Stomach (tissue), 9 donors: ENCODE measurements around the gene CGREF1. TPM values are rescaled to one million over a fixed set of nuclear protein-coding genes. Genes with fewer than 3 reads are reported as not detected.

Source experiments
- DNase-seq, 2 donors: peaks; one replicate each; pipeline versions ENCODE4 v3.0.0 to v3.0.0-alpha.2; 2013 to 2019
- H3K27ac ChIP-seq, 5 donors: fragments of 200-600 bp in 4 of 5; sonication (generic) in 4 of 5; one replicate each; pipeline ENCODE4 v1.5.1; 2013 to 2019; ENCODE audit warnings: mild to moderate bottlenecking in 1 of 5, moderate library complexity in 1 of 5
- H3K27me3 ChIP-seq, 3 donors: fragments of 200-600 bp; sonication (generic); one replicate each; pipeline ENCODE4 v1.5.1; 2017 to 2019; ENCODE audit warnings: mixed run types in 1 of 3
- H3K36me3 ChIP-seq, 4 donors: fragments of 200-600 bp; sonication (generic); 1 replicate in 3 of 4; 2 replicates in 1 of 4; pipeline ENCODE4 v1.5.1; 2016 to 2019
- H3K4me1 ChIP-seq, 4 donors: fragments of 200-600 bp; sonication (generic); one replicate each; pipeline ENCODE4 v1.5.1; 2016 to 2019
- H3K4me3 ChIP-seq, 4 donors: fragments of 200-600 bp; sonication (generic) in 3 of 4; one replicate each; pipeline ENCODE4 v1.5.1; 2016 to 2019; ENCODE audit warnings: mild to moderate bottlenecking in 1 of 4
- H3K9me3 ChIP-seq, 4 donors: fragments of 200-600 bp; sonication (generic); one replicate each; pipeline ENCODE4 v1.5.1; 2016 to 2019
- EP300 ChIP-seq: sonication (generic); formaldehyde crosslinking; IDR thresholded peaks from one replicate; pipeline ENCODE4 v1.6.1; 2017; ENCODE audit warnings: antibody characterized with exemption
- POLR2A ChIP-seq, 4 donors: fragments of 450-650 bp; IDR thresholded peaks; one replicate each; pipeline ENCODE4 v1.6.1; 2016; ENCODE audit warnings: antibody characterized with exemption in 4 of 4, control low read depth in 2 of 4, mild to moderate bottlenecking in 1 of 4, moderate library complexity in 1 of 4
- POLR2AphosphoS5 ChIP-seq, 3 donors: sonication (generic); formaldehyde crosslinking; IDR thresholded peaks; one replicate each; pipeline ENCODE4 v1.6.1; 2016; ENCODE audit warnings: antibody characterized with exemption in 3 of 3
- WGBS, 5 donors: extraction: QIAGEN DNeasy Blood & Tissue Kit in 3 of 5; methylation state at CpG; one replicate each; pipeline versions ENCODE4 v1.1.5 to v1.1.7; 2013 to 2018; 5-methylcytosine and 5-hydroxymethylcytosine counted together
- intact Hi-C: fragments of 100-400 bp; cut with DNase I; formaldehyde crosslinking; loops from one replicate; pipeline ENCODE4 v1.15.1; 2023; ENCODE audit warnings: low total_unique reads
- polyA plus RNA-seq, 3 donors: library from polyadenylated mRNA; stranded (reverse); fragments of 200-250 nt; gene quantifications; one replicate each; pipeline ENCODE4 v1.2.3, GENCODE V29; 2013
- total RNA-seq, 5 donors: library from RNA; depleted of rRNA; stranded (reverse); fragments of >200 nt; gene quantifications; one replicate each; pipeline versions ENCODE4 v1.1.0 to v1.2.3, GENCODE V29; 2014 to 2016
- TF ChIP-seq, protein P1 (sequence below), 7 experiments: fragments of 450-650 bp in 4 of 7; fragments of 200-600 bp in 3 of 7; sonication (generic) in 3 of 7; IDR thresholded peaks; one replicate each; pipeline ENCODE4 v1.5.1; 2016 to 2019; ENCODE audit warnings: antibody characterized with exemption in 7 of 7, control low read depth in 2 of 7, mild to moderate bottlenecking in 1 of 7
- donor health status: healthy with polysubstance abuse.
- donor health status: Bipolar disorder and iron deficiency.
- donor health status: healthy.

The CGREF1 gene
- total and polyA plus RNA-seq, 8 donors, result 1.4 to 4.1 (median 2.5) TPM; not detected in 2

- Histone ChIP-seq H3K36me3 (peaks cover 0 to 29% (median 0%) of the 10 kb centered on the region in 4 donors), H3K4me1 (peaks cover 0 to 25% (median 16%) of the 10 kb centered on the region in 4 donors), H3K27ac (no peak overlapping the region), H3K27me3 (no peaks in the 10 kb centered on the region), H3K9me3 (no peaks in the 10 kb centered on the region), H3K4me3 (no peak overlapping the region)
- TF ChIP-seq EP300, result no peak
- no peak for TF ChIP-seq POLR2AphosphoS5 (IDR thresholded peaks at IDR 0.05)
- TF ChIP-seq, protein P1, sequence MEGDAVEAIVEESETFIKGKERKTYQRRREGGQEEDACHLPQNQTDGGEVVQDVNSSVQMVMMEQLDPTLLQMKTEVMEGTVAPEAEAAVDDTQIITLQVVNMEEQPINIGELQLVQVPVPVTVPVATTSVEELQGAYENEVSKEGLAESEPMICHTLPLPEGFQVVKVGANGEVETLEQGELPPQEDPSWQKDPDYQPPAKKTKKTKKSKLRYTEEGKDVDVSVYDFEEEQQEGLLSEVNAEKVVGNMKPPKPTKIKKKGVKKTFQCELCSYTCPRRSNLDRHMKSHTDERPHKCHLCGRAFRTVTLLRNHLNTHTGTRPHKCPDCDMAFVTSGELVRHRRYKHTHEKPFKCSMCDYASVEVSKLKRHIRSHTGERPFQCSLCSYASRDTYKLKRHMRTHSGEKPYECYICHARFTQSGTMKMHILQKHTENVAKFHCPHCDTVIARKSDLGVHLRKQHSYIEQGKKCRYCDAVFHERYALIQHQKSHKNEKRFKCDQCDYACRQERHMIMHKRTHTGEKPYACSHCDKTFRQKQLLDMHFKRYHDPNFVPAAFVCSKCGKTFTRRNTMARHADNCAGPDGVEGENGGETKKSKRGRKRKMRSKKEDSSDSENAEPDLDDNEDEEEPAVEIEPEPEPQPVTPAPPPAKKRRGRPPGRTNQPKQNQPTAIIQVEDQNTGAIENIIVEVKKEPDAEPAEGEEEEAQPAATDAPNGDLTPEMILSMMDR (IDR thresholded peaks at IDR 0.05), result no peak
- no peak for TF ChIP-seq POLR2A (IDR thresholded peaks at IDR 0.05)
- WGBS, 5 donors, result 89 to 100% (median 96%) methylated on average over 2 of the region's 2 CpGs
- no peak for DNase-seq
- intact Hi-C loops, result no loop called here
These were observed 23.5 kb downstream of the CGREF1 start for GRCh38 chr2:27095427-27095744.

- no peak for DNase-seq
- H3K9me3 ChIP-seq, result no peaks in the 10 kb centered on the region
- WGBS, 5 donors, result 90 to 95% (median 93%) methylated on average over 24 of the region's 24 CpGs
- no peak overlapping the region for H3K27ac ChIP-seq
- H3K36me3 ChIP-seq, result peaks cover 0 to 20% (median 0%) of the 10 kb centered on the region in 4 donors
- peaks cover 0 to 25% (median 16%) of the 10 kb centered on the region in 4 donors for H3K4me1 ChIP-seq
- H3K27me3 ChIP-seq, result no peaks in the 10 kb centered on the region
- intact Hi-C loops, result no loop called here
- H3K4me3 ChIP-seq, result no peak overlapping the region
- TF ChIP-seq POLR2AphosphoS5 (IDR thresholded peaks at IDR 0.05) (no peak), EP300 (no peak), POLR2A (IDR thresholded peaks at IDR 0.05) (no peak)
- TF ChIP-seq, protein P1 (IDR thresholded peaks at IDR 0.05), result no peak
These were observed 24.5 kb downstream of the CGREF1 start for GRCh38 chr2:27094353-27094984.

GRCh38 chr2:27093430-27094352 is 25.2 kb downstream of the CGREF1 start:
- H3K36me3 ChIP-seq, result peaks cover 0 to 18% (median 0%) of the 10 kb centered on the region in 4 donors
- no peak for TF ChIP-seq POLR2AphosphoS5 (IDR thresholded peaks at IDR 0.05)
- TF ChIP-seq, protein P1 (IDR thresholded peaks at IDR 0.05), result no peak
- TF ChIP-seq POLR2A (IDR thresholded peaks at IDR 0.05), result no peak
- TF ChIP-seq EP300, result no peak
- H3K4me3 ChIP-seq, result no peak overlapping the region
- intact Hi-C loops, result no loop called here
- H3K27ac ChIP-seq, result no peak overlapping the region
- no peaks in the 10 kb centered on the region for H3K27me3 ChIP-seq
- H3K9me3 ChIP-seq, result no peaks in the 10 kb centered on the region
- WGBS, 5 donors, result 78 to 84% (median 80%) methylated on average over 6 of the region's 6 CpGs
- DNase-seq, result no peak
- peaks cover 0 to 25% (median 16%) of the 10 kb centered on the region in 4 donors for H3K4me1 ChIP-seq

GRCh38 chr2:27092696-27093429 is 26.1 kb downstream of the CGREF1 start:
- TF ChIP-seq POLR2A (IDR thresholded peaks at IDR 0.05), result no peak
- TF ChIP-seq POLR2AphosphoS5 (IDR thresholded peaks at IDR 0.05), result no peak
- no peak for TF ChIP-seq EP300
- TF ChIP-seq, protein P1 (IDR thresholded peaks at IDR 0.05), result no peak
- Histone ChIP-seq H3K36me3 (peaks cover 0 to 18% (median 0%) of the 10 kb centered on the region in 4 donors), H3K4me3 (no peak overlapping the region), H3K4me1 (peaks cover 0 to 32% (median 16%) of the 10 kb centered on the region in 4 donors), H3K27ac (no peak overlapping the region), H3K9me3 (no peaks in the 10 kb centered on the region), H3K27me3 (no peaks in the 10 kb centered on the region)
- no peak for DNase-seq
- intact Hi-C loops, result no loop called here
- 35 to 55% (median 51%) methylated on average over 9 to 10 of the region's 10 CpGs for WGBS, 5 donors
